NCI-H146 treated with DMSO at 0.1 percent for 48 hours (cell line): ENCODE data around the gene MAGEA2.
"Not testable (repeated sequence)": the region's sequence is repeated elsewhere in the genome, so short reads cannot be mapped to it uniquely, and the experiment has no call there.

ENCODE experiments used
- DNase-seq: peaks from one replicate; lab custom pipeline; 2025; ENCODE audit not compliant: unreplicated experiment; lab: John Stamatoyannopoulos, UW

The MAGEA2 gene

DNA sequence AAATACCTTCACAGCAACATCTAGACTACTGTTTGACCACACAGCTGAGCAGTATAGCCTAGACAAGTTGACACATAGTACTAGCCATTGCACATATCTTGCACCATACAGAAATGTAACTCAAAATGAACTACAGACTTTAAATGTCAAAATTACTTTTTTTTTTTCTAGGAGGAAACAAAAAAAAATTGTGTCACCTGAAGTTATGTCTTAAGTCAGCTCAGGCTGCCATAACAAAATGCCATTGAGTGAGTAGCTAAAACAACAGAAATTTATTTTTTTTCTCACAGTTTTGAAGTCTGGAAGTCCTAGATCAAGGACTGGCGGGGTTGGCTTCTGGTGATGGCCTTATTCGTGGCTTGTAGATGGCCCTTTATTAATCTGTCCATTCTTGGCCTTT is 44.5 kb downstream of the MAGEA2 start, which contains the start of gene CSAG2:
Gene CSAG2 (minus strand): TSS at position 101 of the 400 bp plus-strand sequence. CDS start 161 bp downstream, outside the sequence.
- DNase-seq: not testable (repeated sequence)

DNA sequence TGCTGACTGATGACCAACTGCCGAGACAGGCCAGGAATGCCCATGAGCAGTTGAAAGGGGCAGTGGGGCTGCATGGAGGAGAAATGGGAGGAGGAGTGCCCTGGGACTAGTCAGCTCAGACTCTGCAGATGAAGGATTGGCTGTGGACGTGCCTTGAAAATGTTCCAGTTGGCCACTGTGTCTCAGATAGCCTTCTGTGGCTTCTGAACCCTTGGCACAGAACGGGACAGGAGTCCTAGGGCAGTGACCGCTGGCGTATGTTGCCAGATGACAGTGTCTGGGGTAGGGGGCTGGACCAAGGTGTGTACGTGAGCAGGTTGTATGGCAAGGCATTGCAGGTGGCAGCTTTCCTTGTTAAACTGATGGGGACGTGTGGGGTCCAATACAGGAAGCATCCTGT is 47.1 kb downstream of the MAGEA2 start:
- DNase-seq: not testable (repeated sequence)

DNA sequence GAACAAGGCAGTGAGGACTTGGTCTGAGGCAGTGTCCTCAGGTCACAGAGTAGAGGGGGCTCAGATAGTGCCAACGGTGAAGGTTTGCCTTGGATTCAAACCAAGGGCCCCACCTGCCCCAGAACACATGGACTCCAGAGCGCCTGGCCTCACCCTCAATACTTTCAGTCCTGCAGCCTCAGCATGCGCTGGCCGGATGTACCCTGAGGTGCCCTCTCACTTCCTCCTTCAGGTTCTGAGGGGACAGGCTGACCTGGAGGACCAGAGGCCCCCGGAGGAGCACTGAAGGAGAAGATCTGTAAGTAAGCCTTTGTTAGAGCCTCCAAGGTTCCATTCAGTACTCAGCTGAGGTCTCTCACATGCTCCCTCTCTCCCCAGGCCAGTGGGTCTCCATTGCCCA is 53.3 kb downstream of the MAGEA2 start:
- DNase-seq: not testable (repeated sequence)
